ENCODE data around the gene TOPAZ1. TPM values are rescaled to one million over a fixed set of nuclear protein-coding genes. Genes with fewer than 3 reads are reported as not detected.

The TOPAZ1 gene
- total and polyA plus RNA-seq, 2 of the 13 experiments (the other 11 are each of a cell fraction or from before 2014, with no cell fraction given), result not detected

- FAIRE-seq, result no peak
- H3K4me2 ChIP-seq (ENCODE audit: low read depth, low read length), result no peak overlapping the region; the same call in 1 of the 2 replicates
- BruUV-seq (replicated peaks), result no TSS peak
- no peak overlapping the region for H2AFZ ChIP-seq (ENCODE audit: low read length)
- 0% methylated on average over 1 of the region's 1 CpG for WGBS (ENCODE audit: low lambda C conversion rate)
- POLR2A ChIA-PET, result interaction anchor here (1.7 kb wide), 1 partner anchor 16 kb away, joined by 3 read pairs; no protein-coding TSS in a partner anchor
- no peaks in the 10 kb centered on the region for H3K27me3 ChIP-seq (ENCODE audit: control insufficient read depth in 1 of 2, insufficient read depth in 2 of 2, low read length in 2 of 2)
- CTCF ChIA-PET (ENCODE audit: low intra/inter-chr PET ratio, low total read pairs), result no interaction called here
- no peak overlapping the region for H3K4me3 ChIP-seq (replicated peaks in 1 of 3; ENCODE audit: insufficient read depth in 1 of 3, low read depth in 2 of 3, low read length in 3 of 3)
- H4K20me1 ChIP-seq (ENCODE audit: insufficient read depth, low read length), result no peaks in the 10 kb centered on the region
- peaks cover 20% of the 10 kb centered on the region for H3K4me1 ChIP-seq (ENCODE audit: insufficient read depth, low read length)
- H3K9me3 ChIP-seq (ENCODE audit: low read length), result no peaks in the 10 kb centered on the region
- H3K27ac ChIP-seq (ENCODE audit: extremely low read length, insufficient read depth, low read length), result no peak overlapping the region
- H3K9ac ChIP-seq (ENCODE audit: insufficient read depth, low read depth, low read length), result no peak overlapping the region
- H3K79me2 ChIP-seq (ENCODE audit: insufficient read depth, low read length), result no peaks in the 10 kb centered on the region
- intact Hi-C loops (cut with micrococcal nuclease; ENCODE audit: unreplicated experiment), result no loop called here
- no peaks in the 10 kb centered on the region for H3K36me3 ChIP-seq (replicated peaks in 1 of 2; ENCODE audit: control insufficient read depth in 1 of 2, insufficient read depth in 2 of 2, low read length in 2 of 2)
- in situ Hi-C loops (cut with HindIII; ENCODE audit: extremely low pct_ligation_motif_present, low pct_unique_long_range_greater_than_20kb), result no loop called here
- peak; percentile 14 for DNase-seq (ENCODE audit: low spot score)
- no peak for ATAC-seq
- TF ChIP-seq HOMEZ (CRISPR knock-in tag; IDR thresholded peaks at IDR 0.05; ENCODE audit: low read depth) (peak; percentile 52; the same call in 1 of the 2 replicates), FOXA3 (CRISPR knock-in tag; IDR thresholded peaks at IDR 0.05) (peak; percentile 38; the same call in 1 of the 2 replicates), PAXIP1 (CRISPR knock-in tag; conservative IDR thresholded peaks at IDR 0.05) (peak; percentile 45; the same call in 1 of the 2 replicates), DMTF1 (CRISPR knock-in tag; IDR thresholded peaks at IDR 0.05) (no peak), SIX4 (CRISPR knock-in tag; IDR thresholded peaks at IDR 0.05) (peak; percentile 74), PPARG (CRISPR knock-in tag; conservative IDR thresholded peaks at IDR 0.05) (peak; percentile 95), ZNF7 (CRISPR knock-in tag; IDR thresholded peaks at IDR 0.05) (peak; percentile 99), HDAC2 (CRISPR knock-in tag; IDR thresholded peaks at IDR 0.05) (0 out of 2 replicates have a peak, but pooled peaks have one; percentile 12), NR2F6 (IDR thresholded peaks at IDR 0.05) (peak; percentile 34; the same call in 1 of the 2 replicates), NR2F6 (CRISPR knock-in tag; IDR thresholded peaks at IDR 0.05) (peak; percentile 56), MED1 (CRISPR knock-in tag; IDR thresholded peaks at IDR 0.05) (peak; percentile 46), RFXANK (CRISPR knock-in tag; IDR thresholded peaks at IDR 0.05) (no peak), POGZ (CRISPR knock-in tag; IDR thresholded peaks at IDR 0.05) (0 out of 2 replicates have a peak, but pooled peaks have one; percentile 51), ZNF577 (CRISPR knock-in tag; IDR thresholded peaks at IDR 0.05; ENCODE audit: borderline replicate concordance, low read depth) (no peak), LCORL (IDR thresholded peaks at IDR 0.05) (no peak), LCORL (CRISPR knock-in tag; IDR thresholded peaks at IDR 0.05) (0 out of 2 replicates have a peak, but pooled peaks have one; percentile 15), TBX2 (CRISPR knock-in tag; IDR thresholded peaks at IDR 0.05; ENCODE audit: borderline replicate concordance) (peak; percentile 20; the same call in 1 of the 2 replicates), RXRB (CRISPR knock-in tag; IDR thresholded peaks at IDR 0.05; ENCODE audit: borderline replicate concordance) (peak; percentile 67), ZBTB26 (CRISPR knock-in tag; IDR thresholded peaks at IDR 0.05; ENCODE audit: borderline replicate concordance) (no peak)
Measured at GRCh38 chr3:44375450-44375849, 133.8 kb downstream of the TOPAZ1 start.

Measured in HepG2 (cell line).